CD4-positive, CD25-positive, alpha-beta regulatory T cell (primary cell): ENCODE results near the gene HYAL1. TPM values are rescaled to one million over a fixed set of nuclear protein-coding genes. Genes with fewer than 3 reads are reported as not detected.

Experiments
- ATAC-seq, 2 donors: fragments of 150-1000 bp; cut with Tn5 transposase; one replicate each; pipeline ENCODE4 v1.10.0; 2021; ENCODE audit warnings: low read depth in 2 of 2, moderate number of reproducible peaks in 2 of 2, moderate library complexity in 1 of 2
- DNase-seq, 3 donors: peaks; one replicate each; pipeline versions ENCODE4 v3.0.0 to v3.0.0-alpha.2; 2012 to 2022; ENCODE audit warnings: mixed read lengths in 1 of 3
- H3K27ac ChIP-seq: one replicate; pipeline ENCODE4 v1.7.0; 2013; ENCODE audit warnings: mild to moderate bottlenecking, low read length; ENCODE audit not compliant: insufficient read depth, poor library complexity, severe bottlenecking
- H3K27me3 ChIP-seq: one replicate; pipeline ENCODE4 v1.7.0; 2013; ENCODE audit warnings: low read length; ENCODE audit not compliant: control insufficient read depth, insufficient read depth
- H3K36me3 ChIP-seq: one replicate; pipeline ENCODE4 v1.7.0; 2013; ENCODE audit warnings: mild to moderate bottlenecking, low read length, moderate library complexity; ENCODE audit not compliant: control insufficient read depth, insufficient read depth
- H3K4me1 ChIP-seq: 2 replicates; pipeline ENCODE4 v1.7.0; 2013; ENCODE audit warnings: mild to moderate bottlenecking, low read length; ENCODE audit not compliant: insufficient read depth, control insufficient read depth, poor library complexity, severe bottlenecking
- H3K4me3 ChIP-seq: one replicate; pipeline ENCODE4 v1.7.0; 2013; ENCODE audit warnings: low read depth, mild to moderate bottlenecking, low read length, moderate library complexity
- H3K9me3 ChIP-seq, 2 experiments: 1 replicate in 1 of 2; 2 replicates in 1 of 2; pipeline ENCODE4 v1.7.0; 2013; ENCODE audit warnings: low read length in 2 of 2, mild to moderate bottlenecking in 1 of 2, moderate library complexity in 1 of 2; ENCODE audit not compliant: control insufficient read depth in 2 of 2
- H3K27ac Mint-ChIP-seq, 3 donors: one replicate each; pipeline ENCODE4 v1.8.0; 2020 to 2022; ENCODE audit warnings: mild to moderate bottlenecking in 3 of 3, mixed read lengths in 3 of 3, moderate library complexity in 2 of 3
- H3K27me3 Mint-ChIP-seq: one replicate; pipeline ENCODE4 v1.8.0; 2022; ENCODE audit warnings: mild to moderate bottlenecking, mixed read lengths
- H3K36me3 Mint-ChIP-seq: one replicate; pipeline ENCODE4 v1.8.0; 2020; ENCODE audit warnings: mixed read lengths
- H3K4me1 Mint-ChIP-seq, 4 donors: one replicate each; pipeline ENCODE4 v1.8.0; 2020 to 2022; ENCODE audit warnings: mixed read lengths in 4 of 4, mild to moderate bottlenecking in 1 of 4
- H3K4me3 Mint-ChIP-seq, 4 donors: one replicate each; pipeline ENCODE4 v1.8.0; 2020 to 2022; ENCODE audit warnings: mild to moderate bottlenecking in 4 of 4, mixed read lengths in 4 of 4, moderate library complexity in 3 of 4
- H3K9me3 Mint-ChIP-seq, 7 donors: one replicate each; pipeline ENCODE4 v1.8.0; 2020 to 2022; ENCODE audit warnings: mixed read lengths in 7 of 7, mild to moderate bottlenecking in 3 of 7, moderate library complexity in 2 of 7
- polyA plus RNA-seq, 4 donors: library from polyadenylated mRNA; unstranded; fragments of 300-500 nt; fragmentation: Illumina TruSeq; gene quantifications; one replicate each; pipeline ENCODE4 v1.2.3, GENCODE V29; 2021
- total RNA-seq: library from RNA; stranded (reverse); gene quantifications from one replicate; pipeline ENCODE4 v1.2.3, GENCODE V29; 2022

The HYAL1 gene
- total and polyA plus RNA-seq, 5 donors from 2014 or later: 0.07 to 0.35 (median 0.21) TPM; not detected in 1

GRCh38 chr3:50256978-50257890, 46.1 kb downstream of the HYAL1 start:
- H3K36me3 ChIP-seq: peaks cover 54% of the 10 kb centered on the region
- H3K36me3 Mint-ChIP-seq: peaks cover 7% of the 10 kb centered on the region
- H3K4me3 ChIP-seq: no peak overlapping the region
- peaks cover 14% of the 10 kb centered on the region for H3K4me1 ChIP-seq
- ATAC-seq (no peak), DNase-seq (peak in 1 of 3 donors; percentile 56)
- no peak overlapping the region for H3K27ac ChIP-seq
- peak overlapping the region in 1 of 3 donors; percentile 53 for H3K27ac Mint-ChIP-seq
- H3K9me3 ChIP-seq: no peaks in the 10 kb centered on the region
- H3K27me3 ChIP-seq: no peaks in the 10 kb centered on the region
- H3K4me1 Mint-ChIP-seq: peaks cover 0 to 26% (median 4%) of the 10 kb centered on the region in 4 donors
- no peaks in the 10 kb centered on the region for H3K27me3 Mint-ChIP-seq
- H3K4me3 Mint-ChIP-seq: peak overlapping the region in 1 of 4 donors; percentile 47
- H3K9me3 Mint-ChIP-seq: no peaks in the 10 kb centered on the region

- Histone ChIP-seq H3K27ac (no peak overlapping the region), H3K36me3 (peaks cover 62% of the 10 kb centered on the region), H3K4me1 (peaks cover 25% of the 10 kb centered on the region), H3K9me3 (no peaks in the 10 kb centered on the region), H3K4me3 (no peak overlapping the region), H3K27me3 (no peaks in the 10 kb centered on the region)
- ATAC-seq (no peak), DNase-seq (no peak)
- H3K4me3 Mint-ChIP-seq: no peak overlapping the region
- peaks cover 0 to 35% (median 9%) of the 10 kb centered on the region in 4 donors for H3K4me1 Mint-ChIP-seq
- peaks cover 14% of the 10 kb centered on the region for H3K36me3 Mint-ChIP-seq
- H3K27me3 Mint-ChIP-seq: no peaks in the 10 kb centered on the region
- H3K27ac Mint-ChIP-seq: no peak overlapping the region
- no peaks in the 10 kb centered on the region for H3K9me3 Mint-ChIP-seq
Measured at GRCh38 chr3:50255251-50255615, 48.1 kb downstream of the HYAL1 start.

DNA sequence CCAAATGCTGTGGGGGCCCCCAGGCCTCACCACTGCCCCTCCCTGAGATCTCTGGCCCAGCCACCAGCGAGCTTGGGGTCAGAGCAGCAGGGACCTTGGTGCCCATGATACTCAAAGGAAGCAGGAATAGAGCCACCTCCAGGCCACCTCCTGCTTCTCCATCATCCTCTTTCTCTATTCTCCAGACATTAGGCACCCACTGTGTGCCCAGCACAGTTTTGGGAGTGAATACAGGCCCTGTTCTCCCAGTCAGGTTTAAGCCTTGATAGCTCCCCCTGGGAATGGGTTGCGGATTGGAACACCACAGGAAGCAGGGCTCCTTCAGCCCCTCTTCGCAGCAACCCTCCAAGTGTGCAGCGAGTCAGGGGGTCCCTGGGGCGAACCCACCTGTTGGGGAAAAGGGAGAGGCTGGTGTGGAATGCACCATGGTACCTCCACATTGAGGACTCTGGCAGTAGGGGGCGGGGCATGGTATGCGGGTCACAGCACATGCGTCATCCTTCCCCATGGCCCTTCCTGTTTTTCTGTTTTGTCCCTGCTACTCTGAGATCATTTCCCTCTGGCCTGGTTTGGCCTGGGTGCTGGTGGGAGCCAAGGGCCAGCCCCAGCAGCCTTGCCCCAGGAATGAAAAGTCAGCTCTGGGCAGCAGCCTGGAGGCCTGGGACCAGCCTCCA, 48.7 kb downstream of the HYAL1 start:
- no peaks in the 10 kb centered on the region for H3K27me3 Mint-ChIP-seq
- peaks cover 16% of the 10 kb centered on the region for H3K36me3 Mint-ChIP-seq
- H3K27ac Mint-ChIP-seq: no peak overlapping the region
- no peaks in the 10 kb centered on the region for H3K27me3 ChIP-seq
- no peaks in the 10 kb centered on the region for H3K9me3 Mint-ChIP-seq
- peaks cover 28% of the 10 kb centered on the region for H3K4me1 ChIP-seq
- H3K4me3 Mint-ChIP-seq: peak overlapping the region in 1 of 4 donors; percentile 43
- H3K27ac ChIP-seq: no peak overlapping the region
- H3K9me3 ChIP-seq: no peaks in the 10 kb centered on the region
- peaks cover 67% of the 10 kb centered on the region for H3K36me3 ChIP-seq
- H3K4me3 ChIP-seq: no peak overlapping the region
- H3K4me1 Mint-ChIP-seq: peaks cover 0 to 38% (median 12%) of the 10 kb centered on the region in 4 donors
- DNase-seq (no peak), ATAC-seq (no peak)

- Histone ChIP-seq H3K4me3 (no peak overlapping the region), H3K9me3 (no peaks in the 10 kb centered on the region), H3K36me3 (peaks cover 53% of the 10 kb centered on the region), H3K4me1 (peaks cover 59% of the 10 kb centered on the region), H3K27ac (no peak overlapping the region), H3K27me3 (no peaks in the 10 kb centered on the region)
- H3K9me3 Mint-ChIP-seq: no peaks in the 10 kb centered on the region
- H3K4me1 Mint-ChIP-seq: peaks cover 6 to 55% (median 22%) of the 10 kb centered on the region in 4 donors
- H3K27ac Mint-ChIP-seq: peak overlapping the region in 2 of 3 donors; percentile 51 to 76
- peaks cover 11% of the 10 kb centered on the region for H3K36me3 Mint-ChIP-seq
- H3K4me3 Mint-ChIP-seq: peak overlapping the region in 2 of 4 donors; percentile 60 to 90
- ATAC-seq: no peak
- DNase-seq: no peak
- H3K27me3 Mint-ChIP-seq: peaks cover 6% of the 10 kb centered on the region
Measured at GRCh38 chr3:50251220-50251619, 52.2 kb downstream of the HYAL1 start.

DNA sequence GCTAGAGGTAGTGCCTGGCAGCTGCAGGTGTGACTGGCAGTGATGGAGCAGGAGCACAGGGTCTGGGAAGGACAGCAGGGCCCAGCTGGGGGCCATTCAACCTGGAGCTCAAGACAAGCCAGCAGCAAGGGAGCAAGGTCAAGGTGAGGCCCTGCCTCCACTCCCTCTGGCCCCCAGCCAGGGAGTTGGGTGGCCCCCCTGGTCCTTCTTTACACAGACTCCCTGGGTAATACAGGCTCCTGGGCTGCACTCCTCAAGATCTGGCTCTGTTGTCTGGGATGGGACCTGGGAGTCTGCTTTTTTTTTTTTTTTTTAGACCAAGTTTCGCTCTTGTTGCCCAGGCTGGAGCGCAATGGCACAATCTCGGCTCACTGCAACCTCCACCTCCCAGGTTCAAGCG, 52.9 kb downstream of the HYAL1 start:
- peaks cover 11% of the 10 kb centered on the region for H3K36me3 Mint-ChIP-seq
- H3K27ac Mint-ChIP-seq: peak overlapping the region in 2 of 3 donors; percentile 59 to 62
- no peaks in the 10 kb centered on the region for H3K9me3 Mint-ChIP-seq
- Histone ChIP-seq H3K9me3 (no peaks in the 10 kb centered on the region), H3K27ac (no peak overlapping the region), H3K4me1 (peaks cover 66% of the 10 kb centered on the region), H3K27me3 (no peaks in the 10 kb centered on the region), H3K36me3 (peaks cover 48% of the 10 kb centered on the region), H3K4me3 (no peak overlapping the region)
- H3K4me3 Mint-ChIP-seq: peak overlapping the region in 2 of 4 donors; percentile 44 to 60
- ATAC-seq (no peak), DNase-seq (no peak)
- peaks cover 6% of the 10 kb centered on the region for H3K27me3 Mint-ChIP-seq
- peaks cover 6 to 62% (median 26%) of the 10 kb centered on the region in 4 donors for H3K4me1 Mint-ChIP-seq

Other genes with a start within 250 kb of the HYAL1 start
- 395 TPM for gene RBM5, start 214.7 kb downstream of the HYAL1 start, total RNA-seq
- 10 to 100 TPM; 29.6 to 44.3 (median 37.7) TPM for gene RBM5, start 214.7 kb downstream of the HYAL1 start, polyA plus RNA-seq
- 0.52 TPM for gene SEMA3F, start 148.2 kb downstream of the HYAL1 start, total RNA-seq
- not detected for gene SEMA3F, start 148.2 kb downstream of the HYAL1 start, polyA plus RNA-seq
- not detected for gene GNAT1, start 112.0 kb downstream of the HYAL1 start, total RNA-seq
- not detected for gene GNAT1, start 112.0 kb downstream of the HYAL1 start, polyA plus RNA-seq
- not detected for gene SLC38A3, start 98.3 kb downstream of the HYAL1 start, total RNA-seq
- gene SLC38A3, start 98.3 kb downstream of the HYAL1 start, polyA plus RNA-seq: not detected
- gene GNAI2, start 67.4 kb downstream of the HYAL1 start, total RNA-seq: 373 TPM
- gene GNAI2, start 67.4 kb downstream of the HYAL1 start, polyA plus RNA-seq: 100 to 1,000 TPM; 544 to 696 (median 614) TPM
- gene SEMA3B, start 34.4 kb downstream of the HYAL1 start, total RNA-seq: 1.7 TPM
- not detected for gene SEMA3B, start 34.4 kb downstream of the HYAL1 start, polyA plus RNA-seq
- gene LSMEM2, start 24.5 kb downstream of the HYAL1 start, total RNA-seq: not detected
- gene LSMEM2, start 24.5 kb downstream of the HYAL1 start, polyA plus RNA-seq: under 1 TPM in 1 of 4 donors, not detected in 3; 0.22 TPM
- 39.9 TPM for gene IFRD2, start 11.1 kb downstream of the HYAL1 start, total RNA-seq
- gene IFRD2, start 11.1 kb downstream of the HYAL1 start, polyA plus RNA-seq: 10 to 100 TPM; 40.6 to 51.9 (median 43.4) TPM
- gene HYAL3, start 4.2 kb downstream of the HYAL1 start, total RNA-seq: 2.4 TPM
- gene HYAL3, start 4.2 kb downstream of the HYAL1 start, polyA plus RNA-seq: 1 to 10 TPM; 1.8 to 8.3 (median 5.6) TPM
- 31.9 TPM for gene NAA80, start 4.2 kb downstream of the HYAL1 start, total RNA-seq
- 10 to 100 TPM; 13.6 to 23.5 (median 14.6) TPM for gene NAA80, start 4.2 kb downstream of the HYAL1 start, polyA plus RNA-seq
- 1.5 TPM for gene HYAL2, start 19.2 kb upstream of the HYAL1 start, total RNA-seq
- 1 to 10 TPM; 2.7 to 6.5 (median 5.1) TPM for gene HYAL2, start 19.2 kb upstream of the HYAL1 start, polyA plus RNA-seq
- 17.5 TPM for gene TUSC2, start 24.6 kb upstream of the HYAL1 start, total RNA-seq
- gene TUSC2, start 24.6 kb upstream of the HYAL1 start, polyA plus RNA-seq: 10 to 100 TPM; 44.6 to 55.6 (median 49.9) TPM
- 76.0 TPM for gene RASSF1, start 37.3 kb upstream of the HYAL1 start, total RNA-seq
- gene RASSF1, start 37.3 kb upstream of the HYAL1 start, polyA plus RNA-seq: 10 to 100 TPM; 48.4 to 67.4 (median 54.7) TPM
- gene ZMYND10, start 42.2 kb upstream of the HYAL1 start, total RNA-seq: 1.6 TPM
- under 1 TPM in 1 of 4 donors, not detected in 3; 0.09 TPM for gene ZMYND10, start 42.2 kb upstream of the HYAL1 start, polyA plus RNA-seq
- 30.1 TPM for gene NPRL2, start 47.2 kb upstream of the HYAL1 start, total RNA-seq
- gene NPRL2, start 47.2 kb upstream of the HYAL1 start, polyA plus RNA-seq: 10 to 100 TPM; 43.0 to 51.8 (median 49.6) TPM
- gene CYB561D2, start 47.3 kb upstream of the HYAL1 start, total RNA-seq: 28.5 TPM
- 10 to 100 TPM; 66.3 to 92.2 (median 79.2) TPM for gene CYB561D2, start 47.3 kb upstream of the HYAL1 start, polyA plus RNA-seq
- gene TMEM115, start 55.9 kb upstream of the HYAL1 start, total RNA-seq: 18.3 TPM
- gene TMEM115, start 55.9 kb upstream of the HYAL1 start, polyA plus RNA-seq: 10 to 100 TPM; 33.5 to 38.6 (median 36.5) TPM
- gene CACNA2D2, start 200.1 kb upstream of the HYAL1 start, total RNA-seq: 1.2 TPM
- gene CACNA2D2, start 200.1 kb upstream of the HYAL1 start, polyA plus RNA-seq: under 1 TPM; 0.24 to 0.52 (median 0.28) TPM